Nucleus accumbens (tissue), 56 donors: Measurements from ENCODE around the gene ENTR1.
"Not testable (repeated sequence)": the region's sequence is repeated elsewhere in the genome, so short reads cannot be mapped to it uniquely, and the experiment has no call there.

ENCODE experiments used
- DNase-seq, 56 donors: peaks; one replicate each; lab custom pipeline; 2025; lab: John Stamatoyannopoulos, UW

Gene ENTR1

DNA sequence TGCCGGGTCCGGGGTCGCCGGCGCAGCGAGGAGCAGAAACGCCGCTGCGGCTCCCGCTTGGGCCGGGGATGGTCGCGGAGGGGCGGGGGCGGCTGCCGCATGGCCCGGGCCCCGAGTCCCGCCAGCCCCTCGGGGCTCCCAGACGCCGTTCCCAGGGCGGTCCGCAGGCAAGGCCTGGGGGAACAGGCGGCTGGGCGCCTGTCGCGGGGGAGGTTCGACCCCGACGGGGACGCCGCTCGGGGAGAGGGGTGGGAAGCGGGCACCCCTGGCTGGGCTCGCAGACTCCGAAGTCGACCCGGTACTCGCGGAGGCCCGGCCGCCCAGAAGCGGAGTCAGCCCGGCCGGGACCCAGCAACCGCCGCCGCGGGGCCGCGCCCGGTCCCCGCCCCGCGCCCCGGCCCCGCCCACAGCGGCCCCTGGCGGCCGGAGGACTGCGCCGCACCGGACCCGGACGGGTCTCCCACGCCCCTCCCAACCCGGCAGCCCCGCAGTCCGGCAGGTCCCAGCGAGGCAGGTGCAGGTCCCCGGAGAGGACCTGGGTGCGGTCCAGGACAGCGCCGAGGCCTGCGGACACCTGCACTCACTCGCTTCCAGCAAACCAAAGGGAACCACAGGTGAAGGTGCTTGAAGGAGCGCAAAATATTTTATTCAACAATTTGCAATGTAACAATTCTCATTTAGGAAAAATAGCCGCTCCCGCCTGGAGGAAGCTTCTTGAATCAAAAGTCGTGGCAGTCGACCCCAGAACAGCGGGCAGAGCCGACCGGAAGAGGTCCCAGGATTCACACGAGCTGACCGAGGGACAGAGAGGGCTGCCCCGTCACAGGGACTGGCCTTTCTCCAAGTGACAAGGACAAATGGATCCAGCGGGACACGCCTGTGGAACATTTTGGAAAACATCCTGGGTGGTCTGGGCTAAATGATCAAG lies 29.3 kb upstream of the ENTR1 start, which contains the start of gene INPP5E:
INPP5E (minus strand) TSS at position 365 of the 928 bp plus-strand sequence. CDS start 426 bp downstream, outside the sequence.
- DNase-seq: peak in 43 of 56 donors; percentile 7 to 78 (median 39)

GRCh38 chr9:136438548-136439480 lies 28.4 kb upstream of the ENTR1 start:
- DNase-seq: peak in 5 of 56 donors; percentile 20 to 41 (median 29)

DNA sequence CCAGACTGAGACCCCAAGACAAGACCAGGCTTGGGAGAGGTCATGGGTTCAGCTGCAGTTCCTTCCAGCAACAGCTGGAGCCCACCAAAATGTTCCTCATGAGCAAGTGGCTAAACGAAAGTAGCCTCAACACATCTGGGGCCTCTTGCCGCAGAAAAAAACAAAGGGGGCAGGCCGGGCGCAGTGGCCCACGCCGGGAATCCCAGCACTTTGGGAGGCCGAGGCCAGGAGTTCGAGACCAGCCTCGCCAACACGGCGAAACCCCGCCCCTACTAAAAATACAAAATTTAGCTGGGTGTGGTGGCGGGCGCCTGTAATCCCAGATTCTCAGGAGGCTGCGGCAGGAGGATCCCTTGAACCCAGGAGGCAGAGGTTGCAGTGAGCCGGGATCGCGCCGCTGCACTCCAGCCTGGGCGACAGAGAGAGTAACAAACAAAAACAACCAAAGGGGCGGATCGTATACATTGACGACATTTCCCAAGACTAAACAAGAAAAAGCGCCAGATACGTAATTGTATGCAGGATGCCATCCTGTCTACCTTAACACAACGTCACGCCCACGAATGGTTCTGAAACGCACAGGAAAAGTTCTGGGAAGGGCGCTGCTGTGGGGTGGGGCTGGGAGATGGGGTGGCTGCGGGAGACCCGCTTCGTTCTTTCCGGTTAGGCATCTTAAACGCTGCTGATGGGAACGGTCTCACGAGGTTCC lies 27.6 kb upstream of the ENTR1 start:
- DNase-seq: peak in 5 of 56 donors; percentile 7 to 33 (median 18)

GRCh38 chr9:136437430-136437829 lies 27.0 kb upstream of the ENTR1 start:
- DNase-seq: no peak

- DNase-seq: no peak
Observed at GRCh38 chr9:136436055-136436634, 25.7 kb upstream of the ENTR1 start.

GRCh38 chr9:136434580-136435169 lies 24.3 kb upstream of the ENTR1 start:
- no peak for DNase-seq

- DNase-seq: no peak
Observed at GRCh38 chr9:136433849-136434579, 23.6 kb upstream of the ENTR1 start.

DNA sequence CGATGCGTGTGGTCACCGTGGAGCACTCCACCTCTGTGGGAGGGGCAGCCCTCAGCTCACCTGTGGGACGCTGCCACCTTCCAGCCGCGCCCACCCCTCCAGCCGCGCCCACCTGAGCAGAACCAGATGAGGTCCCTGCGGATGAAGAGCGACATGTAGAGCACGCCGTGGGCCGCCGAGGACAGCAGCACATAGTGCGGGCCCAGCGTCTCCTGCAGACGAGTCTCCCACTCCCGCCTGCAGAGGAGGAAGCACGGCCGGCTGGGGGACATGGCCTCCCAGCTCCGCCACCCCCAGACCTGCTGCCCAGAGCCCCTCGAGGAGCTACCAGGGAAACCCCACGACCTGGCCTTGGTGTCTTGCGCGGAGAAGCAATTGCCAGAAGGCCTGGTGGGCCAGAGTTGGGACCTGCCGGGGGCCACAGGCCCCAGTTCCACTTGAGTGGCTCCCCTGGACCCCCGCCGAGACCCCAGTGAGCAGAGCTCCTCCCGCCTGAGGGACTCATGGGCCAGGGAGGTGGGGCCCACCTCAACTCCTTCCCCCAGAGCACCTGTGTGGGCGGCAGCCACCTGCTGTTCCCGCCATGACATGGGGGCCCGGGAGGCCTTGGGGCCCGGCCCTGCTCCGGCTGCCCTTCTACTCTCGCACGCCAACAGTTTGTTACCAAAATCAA lies 22.8 kb upstream of the ENTR1 start:
- no peak for DNase-seq

DNA sequence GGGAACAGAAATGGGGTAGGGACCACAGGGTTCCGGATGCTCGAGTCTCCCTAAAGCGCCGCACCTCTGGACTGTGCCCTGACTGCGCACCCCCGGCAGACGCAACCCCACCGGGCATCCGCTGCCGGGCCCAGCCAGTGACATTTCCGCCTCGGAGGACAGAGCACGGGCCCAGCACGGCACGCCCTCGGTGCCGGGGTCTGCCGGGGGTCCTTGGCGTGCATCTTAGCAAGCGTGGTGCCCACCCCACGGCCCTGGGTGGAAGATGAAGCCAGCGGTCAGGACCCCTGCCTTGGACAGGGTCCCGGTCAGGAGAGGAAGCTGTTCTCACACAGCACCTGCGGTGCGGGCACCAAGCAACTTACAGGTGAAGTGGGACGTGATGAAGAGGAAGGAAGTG lies 22.2 kb upstream of the ENTR1 start:
- DNase-seq: no peak

DNA sequence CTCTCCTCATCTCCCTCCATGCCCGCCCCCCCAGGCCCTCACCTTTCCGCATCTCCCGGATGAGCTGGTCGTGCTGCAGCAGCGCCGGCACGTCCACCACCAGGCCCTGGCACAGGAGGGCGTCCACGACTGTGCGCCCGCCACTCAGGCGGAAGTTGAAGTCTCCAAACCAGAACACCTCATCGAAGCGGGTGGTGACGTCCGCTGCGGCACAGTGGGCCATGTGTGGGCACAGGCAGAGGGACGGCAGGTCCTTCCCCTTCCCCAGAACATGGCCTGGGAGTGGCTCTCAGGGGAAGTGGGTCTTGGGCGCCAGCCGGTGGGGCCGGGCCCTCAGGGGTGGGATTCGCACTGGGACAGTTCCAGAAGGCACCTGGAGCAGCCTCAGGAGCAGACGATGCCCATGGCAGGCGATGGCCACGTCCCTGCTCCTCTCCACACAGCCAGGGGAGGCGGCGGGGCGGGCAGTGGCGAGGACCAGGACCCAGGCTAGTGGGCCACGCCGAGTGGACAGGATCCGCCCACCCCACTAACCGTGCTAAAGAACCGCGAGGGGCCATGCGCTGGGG lies 21.5 kb upstream of the ENTR1 start:
- DNase-seq: no peak

DNA sequence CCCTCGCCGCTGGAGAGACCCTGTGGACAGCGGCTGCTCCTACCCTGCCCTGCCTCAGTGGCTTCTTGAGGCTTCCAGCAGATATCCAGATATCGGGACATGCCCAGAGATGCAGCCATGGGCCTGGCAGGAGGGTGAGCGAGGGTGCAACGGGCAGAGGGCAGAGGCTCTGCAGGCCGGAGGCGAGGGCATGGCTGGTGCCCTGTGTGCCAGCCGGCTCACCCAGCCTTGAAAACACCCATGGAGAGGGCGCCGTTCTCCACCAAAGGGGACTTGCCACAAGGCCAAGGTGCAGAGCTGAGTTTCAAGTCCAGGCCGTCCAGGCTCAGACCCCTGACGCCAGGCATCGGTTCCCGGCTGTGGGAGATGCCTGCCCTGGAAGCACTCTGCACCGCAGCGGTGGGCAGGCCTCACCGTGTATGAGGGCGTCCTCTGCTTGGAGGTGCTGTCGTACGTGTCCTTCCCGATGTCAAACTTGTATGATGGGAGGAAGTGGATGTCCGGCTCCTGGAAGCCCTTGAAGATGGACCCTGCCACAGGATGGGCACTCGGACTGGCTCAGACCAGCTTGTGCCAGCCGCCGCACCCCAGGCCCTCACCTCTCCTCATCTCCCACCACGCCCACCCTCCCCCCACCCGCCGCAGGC lies 20.3 kb upstream of the ENTR1 start:
- no peak for DNase-seq

DNA sequence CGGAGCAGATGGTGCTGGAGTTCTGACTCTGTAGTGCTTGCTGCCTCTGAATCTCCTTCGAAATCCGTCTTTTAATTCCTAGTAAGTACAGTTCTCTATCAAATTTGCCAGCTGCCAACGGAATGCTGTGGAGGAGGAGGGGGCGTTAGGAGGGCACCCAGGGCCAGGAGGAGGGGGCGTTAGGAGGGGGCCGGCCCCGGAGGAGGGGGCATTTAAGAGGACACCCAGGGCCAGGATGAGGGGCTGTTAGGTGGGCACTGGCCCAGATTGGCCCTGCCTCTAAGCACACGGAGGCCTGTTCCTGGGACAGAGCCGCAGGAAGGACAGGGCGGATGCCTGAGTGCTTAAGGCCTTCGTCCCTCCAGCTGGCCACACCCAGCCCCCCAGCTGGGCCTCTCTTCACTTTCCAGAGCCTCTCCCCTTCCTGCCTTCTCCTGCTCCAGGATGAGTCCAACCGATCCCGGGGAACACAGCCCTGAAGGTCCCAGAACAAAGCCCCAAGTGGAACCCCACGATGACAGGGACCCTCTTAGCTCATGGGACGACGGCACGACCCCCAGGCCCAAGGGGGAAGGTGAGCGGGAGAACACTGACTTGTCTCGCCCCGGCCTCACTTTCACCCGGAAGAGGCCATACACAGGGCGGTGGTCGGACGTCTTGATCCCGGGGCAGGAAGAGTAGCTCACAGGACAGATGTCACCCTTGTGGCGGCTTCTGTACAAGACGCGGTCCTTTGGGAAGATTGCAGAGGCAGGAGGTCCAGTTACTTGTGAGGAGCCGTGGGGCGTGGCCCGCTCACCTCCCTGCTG lies 19.5 kb upstream of the ENTR1 start:
- no peak for DNase-seq

DNA sequence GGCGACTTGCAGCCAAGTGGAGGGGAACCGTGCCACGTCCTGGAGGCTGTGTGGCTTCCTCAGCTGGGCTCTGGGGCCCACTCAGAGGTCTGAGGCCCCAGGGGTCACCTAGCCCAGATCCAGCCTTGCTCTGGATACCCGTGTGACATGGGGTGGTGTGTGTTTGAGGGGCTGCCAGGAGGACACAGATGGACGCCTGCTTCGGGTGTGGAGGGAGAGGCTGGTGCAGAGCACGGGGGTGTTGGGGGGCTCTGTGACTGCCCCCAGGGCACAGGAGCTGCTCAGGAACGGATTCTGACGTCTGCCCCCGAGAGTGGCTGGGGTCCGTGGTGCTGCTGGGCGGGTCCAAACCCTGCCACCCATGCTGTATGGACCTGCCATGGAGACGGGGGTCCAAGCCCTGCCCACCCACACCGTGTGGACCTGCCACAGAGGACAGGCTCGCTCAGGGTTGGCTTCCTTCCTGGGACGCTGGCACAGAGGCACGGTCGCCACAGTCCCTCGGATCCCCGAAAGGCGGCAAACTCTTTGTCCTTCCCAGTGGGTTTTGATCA lies 18.7 kb upstream of the ENTR1 start:
- no peak for DNase-seq

- DNase-seq: no peak
Observed at GRCh38 chr9:136426787-136427186, 16.4 kb upstream of the ENTR1 start.

- not testable (repeated sequence) for DNase-seq
Observed at GRCh38 chr9:136425367-136425766, 15.0 kb upstream of the ENTR1 start.

DNA sequence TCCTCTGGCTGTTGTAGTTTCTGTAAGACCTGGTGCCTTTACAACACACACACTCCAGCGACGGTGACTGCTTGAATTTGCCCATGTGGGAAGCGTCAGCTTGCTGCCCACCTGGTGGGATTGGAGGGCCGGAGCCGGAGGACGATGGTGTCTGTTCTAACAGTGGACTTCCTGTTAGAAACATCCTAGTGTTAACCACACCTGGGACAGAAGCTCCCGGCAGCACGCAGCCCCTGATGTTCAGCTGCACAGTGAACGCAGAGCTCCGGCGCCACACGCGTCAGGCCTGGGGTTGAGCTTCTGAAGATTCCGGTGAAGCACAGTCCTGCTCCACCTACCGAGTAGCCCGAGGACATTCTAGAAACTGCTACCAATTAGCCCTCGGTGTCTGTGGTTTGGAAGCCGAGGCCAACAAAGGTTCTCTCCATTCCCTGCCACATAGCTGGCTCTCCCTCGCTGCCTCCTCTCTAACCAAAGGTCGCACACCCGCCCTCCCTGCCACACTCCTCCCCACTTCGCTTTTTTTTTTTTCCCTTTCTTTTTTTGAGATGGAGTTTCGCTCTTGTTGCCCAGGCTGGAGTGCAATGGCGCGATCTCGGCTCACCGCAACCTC lies 14.4 kb upstream of the ENTR1 start:
- DNase-seq: no peak
